Measurements from ENCODE around the gene XYLT2. TPM values are rescaled to one million over a fixed set of nuclear protein-coding genes. Genes with fewer than 3 reads are reported as not detected.
A peak's percentile ranks its signal among the peaks of the same experiment; 100 is the strongest.

Gene XYLT2
- total and polyA plus RNA-seq, 2 of the 13 experiments (the other 11 are each of a cell fraction or from before 2014, with no cell fraction given): 17.0 to 22.1 TPM

GRCh38 chr17:50392621-50393020 lies 46.7 kb downstream of the XYLT2 start:
- no peak for TF ChIP-seq ZFX (CRISPR knock-in tag; IDR thresholded peaks at IDR 0.05; ENCODE audit: low read depth)
- TF ChIP-seq SP4 (CRISPR knock-in tag; IDR thresholded peaks at IDR 0.05): 0 out of 2 replicates have a peak, but pooled peaks have one; percentile 21
- BruUV-seq (replicated peaks): no TSS peak
- in situ Hi-C loops (cut with HindIII; ENCODE audit: extremely low pct_ligation_motif_present, low pct_unique_long_range_greater_than_20kb): no loop called here
- Histone ChIP-seq H3K9ac (ENCODE audit: insufficient read depth, low read depth, low read length) (no peak overlapping the region), H3K79me2 (ENCODE audit: insufficient read depth, low read length) (peaks cover 50% of the 10 kb centered on the region), H3K4me3 (replicated peaks in 1 of 3; ENCODE audit: insufficient read depth in 1 of 3, low read depth in 2 of 3, low read length in 3 of 3) (no peak overlapping the region), H3K27me3 (ENCODE audit: control insufficient read depth in 1 of 2, insufficient read depth in 2 of 2, low read length in 2 of 2) (peaks cover 0 to 3% of the 10 kb centered on the region in 2 experiments; a peak in 1 of 5 replicates), H3K9me3 (ENCODE audit: low read length) (no peaks in the 10 kb centered on the region), H3K4me1 (ENCODE audit: insufficient read depth, low read length) (peaks cover 23% of the 10 kb centered on the region), H4K20me1 (ENCODE audit: insufficient read depth, low read length) (peaks cover 15% of the 10 kb centered on the region; the same call in 1 of the 2 replicates), H3K36me3 (replicated peaks in 1 of 2; ENCODE audit: control insufficient read depth in 1 of 2, insufficient read depth in 2 of 2, low read length in 2 of 2) (peaks cover 42 to 71% of the 10 kb centered on the region in 2 experiments), H3K4me2 (ENCODE audit: low read depth, low read length) (no peak overlapping the region), H2AFZ (ENCODE audit: low read length) (no peak overlapping the region), H3K27ac (ENCODE audit: extremely low read length, insufficient read depth, low read length) (no peak overlapping the region)
- POLR2A ChIA-PET: interaction anchor here (1.0 to 2.5 kb wide), 2 partner anchors 11 to 12 kb away, joined by 3 to 6 read pairs; no protein-coding TSS in a partner anchor
- intact Hi-C loops (cut with micrococcal nuclease; ENCODE audit: unreplicated experiment): no loop called here
- DNase-seq (ENCODE audit: low spot score): no peak
- CTCF ChIA-PET (ENCODE audit: low intra/inter-chr PET ratio, low total read pairs): no interaction called here
- 99% methylated on average over 6 of the region's 6 CpGs for WGBS (ENCODE audit: low lambda C conversion rate)
- ATAC-seq: no peak
- FAIRE-seq: no peak

- POLR2A ChIA-PET: no interaction called here
Observed at GRCh38 chr17:50393700-50394099, 47.8 kb downstream of the XYLT2 start.

More at GRCh38 chr17:50393700-50394099, 47.8 kb downstream of the XYLT2 start:
- Histone ChIP-seq H3K4me3 (replicated peaks in 1 of 3; ENCODE audit: insufficient read depth in 1 of 3, low read depth in 2 of 3, low read length in 3 of 3) (no peak overlapping the region), H3K4me1 (ENCODE audit: insufficient read depth, low read length) (peaks cover 27% of the 10 kb centered on the region), H3K9ac (ENCODE audit: insufficient read depth, low read depth, low read length) (no peak overlapping the region), H3K27me3 (ENCODE audit: control insufficient read depth in 1 of 2, insufficient read depth in 2 of 2, low read length in 2 of 2) (peaks cover 0 to 3% of the 10 kb centered on the region in 2 experiments; a peak in 1 of 5 replicates), H3K9me3 (ENCODE audit: low read length) (no peaks in the 10 kb centered on the region), H3K79me2 (ENCODE audit: insufficient read depth, low read length) (peaks cover 48% of the 10 kb centered on the region), H3K36me3 (replicated peaks in 1 of 2; ENCODE audit: control insufficient read depth in 1 of 2, insufficient read depth in 2 of 2, low read length in 2 of 2) (peaks cover 35 to 60% of the 10 kb centered on the region in 2 experiments), H2AFZ (ENCODE audit: low read length) (no peak overlapping the region), H4K20me1 (ENCODE audit: insufficient read depth, low read length) (peaks cover 15% of the 10 kb centered on the region; the same call in 1 of the 2 replicates), H3K4me2 (ENCODE audit: low read depth, low read length) (no peak overlapping the region), H3K27ac (ENCODE audit: extremely low read length, insufficient read depth, low read length) (no peak overlapping the region)
- 97% methylated on average over 5 of the region's 5 CpGs for WGBS (ENCODE audit: low lambda C conversion rate)
- in situ Hi-C loops (cut with HindIII; ENCODE audit: extremely low pct_ligation_motif_present, low pct_unique_long_range_greater_than_20kb): no loop called here
- intact Hi-C loops (cut with micrococcal nuclease; ENCODE audit: unreplicated experiment): no loop called here
- DNase-seq (ENCODE audit: low spot score): no peak
- CTCF ChIA-PET (ENCODE audit: low intra/inter-chr PET ratio, low total read pairs): no interaction called here
- TF ChIP-seq KLF12 (CRISPR knock-in tag; IDR thresholded peaks at IDR 0.05; ENCODE audit: borderline replicate concordance) (no peak), ZNF800 (CRISPR knock-in tag; IDR thresholded peaks at IDR 0.05) (no peak), ZNF121 (CRISPR knock-in tag; IDR thresholded peaks at IDR 0.05) (peak; percentile 70)
- ATAC-seq: no peak
- BruUV-seq (replicated peaks): no TSS peak
- FAIRE-seq: no peak

All from HepG2 (cell line).